ENCODE measurements around the gene NME5. TPM values are rescaled to one million over a fixed set of nuclear protein-coding genes. Genes with fewer than 3 reads are reported as not detected.

Gene NME5
- not detected for total RNA-seq
- total RNA-seq (2013) = not detected
- 0 to 0.12 (median 0) reads per million in 29 experiments for total RNA-seq

GRCh38 chr5:138138949-138139780, at the start of gene NME5:
NME5 (minus strand) TSS chr5:138139428; CDS start chr5:138138780, 648 bp downstream.
- H3K27ac ChIP-seq (ENCODE audit: low read length) = no peak within 1 kb of the TSS
- peaks cover 0 to 3% of the 10 kb centered on the region in 2 experiments for H3K4me1 ChIP-seq (ENCODE audit: control insufficient read depth in 1 of 2, extremely low read depth in 1 of 2, insufficient read depth in 2 of 2, low read length in 2 of 2)
- POLR2A ChIA-PET = no interaction called here
- peaks cover 4 to 9% of the 10 kb centered on the region in 2 experiments for H3K27me3 ChIP-seq (replicated peaks in 1 of 2; ENCODE audit: control insufficient read depth in 2 of 2, extremely low read depth in 1 of 2, insufficient read depth in 2 of 2, low read length in 1 of 2)
- peaks cover 11 to 16% of the 10 kb centered on the region in 2 donors for H3K27me3 Mint-ChIP-seq
- no peaks in the 10 kb centered on the region for H3K9me3 Mint-ChIP-seq
- H3K4me1 Mint-ChIP-seq = no peaks in the 10 kb centered on the region
- H3K9me3 ChIP-seq = no peaks in the 10 kb centered on the region
- 30% methylated on average over 22 of the region's 31 CpGs for WGBS (ENCODE audit: insufficient coverage)
- no peaks in the 10 kb centered on the region for H3K36me3 ChIP-seq (ENCODE audit: control insufficient read depth in 2 of 2, extremely low read depth in 1 of 2, insufficient read depth in 1 of 2, low read length in 1 of 2)
- no peaks in the 10 kb centered on the region for H3K36me3 Mint-ChIP-seq
- CTCF ChIA-PET = no interaction called here
- no peak within 1 kb of the TSS for H3K4me3 Mint-ChIP-seq
- ATAC-seq (replicated peaks in 1 of 4) (no peak), DNase-seq (no peak)
- no peak within 1 kb of the TSS for H3K27ac Mint-ChIP-seq
- H3K4me3 ChIP-seq (ENCODE audit: control insufficient read depth in 1 of 2, extremely low read depth in 1 of 2, low read length in 1 of 2) = no peak within 1 kb of the TSS

- H3K27me3 ChIP-seq (replicated peaks in 1 of 2; ENCODE audit: control insufficient read depth in 2 of 2, extremely low read depth in 1 of 2, insufficient read depth in 2 of 2, low read length in 1 of 2) = no peaks in the 10 kb centered on the region
- Mint-ChIP-seq H3K4me3 (no peak overlapping the region), H3K27me3 (no peaks in the 10 kb centered on the region), H3K27ac (no peak overlapping the region), H3K9me3 (no peaks in the 10 kb centered on the region), H3K36me3 (peaks cover 33% of the 10 kb centered on the region), H3K4me1 (no peaks in the 10 kb centered on the region)
- no peak overlapping the region for H3K4me3 ChIP-seq (ENCODE audit: control insufficient read depth in 1 of 2, extremely low read depth in 1 of 2, low read length in 1 of 2)
- WGBS (ENCODE audit: insufficient coverage) = 96% methylated on average over 3 of the region's 3 CpGs
- H3K36me3 ChIP-seq (ENCODE audit: control insufficient read depth in 2 of 2, extremely low read depth in 1 of 2, insufficient read depth in 1 of 2, low read length in 1 of 2) = peaks cover 10 to 57% of the 10 kb centered on the region in 2 donors
- CTCF ChIA-PET = interaction anchor here in 1 of 2 donors (0.6 to 0.8 kb wide), 3 partner anchors 29 to 320 kb away, joined by 3 read pairs; no protein-coding TSS in a partner anchor
- DNase-seq = no peak
- no peak overlapping the region for H3K27ac ChIP-seq (ENCODE audit: low read length)
- H3K4me1 ChIP-seq (ENCODE audit: control insufficient read depth in 1 of 2, extremely low read depth in 1 of 2, insufficient read depth in 2 of 2, low read length in 2 of 2) = no peaks in the 10 kb centered on the region
- no peaks in the 10 kb centered on the region for H3K9me3 ChIP-seq
- POLR2A ChIA-PET = interaction anchor here (0.5 to 0.7 kb wide), 3 partner anchors 22 to 165 kb away, joined by 3 to 6 read pairs (median 3); no protein-coding TSS in a partner anchor
- no peak for ATAC-seq (replicated peaks in 1 of 4)
Measured at GRCh38 chr5:138188626-138189025, 49.4 kb upstream of the NME5 start.

- Histone ChIP-seq H3K9me3 (no peaks in the 10 kb centered on the region), H3K27me3 (replicated peaks in 1 of 2; ENCODE audit: control insufficient read depth in 2 of 2, extremely low read depth in 1 of 2, insufficient read depth in 2 of 2, low read length in 1 of 2) (no peaks in the 10 kb centered on the region), H3K4me1 (ENCODE audit: control insufficient read depth in 1 of 2, extremely low read depth in 1 of 2, insufficient read depth in 2 of 2, low read length in 2 of 2) (no peaks in the 10 kb centered on the region), H3K36me3 (ENCODE audit: control insufficient read depth in 2 of 2, extremely low read depth in 1 of 2, insufficient read depth in 1 of 2, low read length in 1 of 2) (peaks cover 2 to 37% of the 10 kb centered on the region in 2 donors), H3K4me3 (ENCODE audit: control insufficient read depth in 1 of 2, extremely low read depth in 1 of 2, low read length in 1 of 2) (no peak overlapping the region), H3K27ac (ENCODE audit: low read length) (no peak overlapping the region)
- Mint-ChIP-seq H3K36me3 (peaks cover 24% of the 10 kb centered on the region), H3K27me3 (no peaks in the 10 kb centered on the region), H3K9me3 (no peaks in the 10 kb centered on the region), H3K4me1 (no peaks in the 10 kb centered on the region), H3K27ac (peak overlapping the region in 1 of 2 donors; percentile 75), H3K4me3 (no peak overlapping the region)
- ChIA-PET CTCF (interaction anchor here in 1 of 2 donors (0.6 kb wide), 1 partner anchor 201 kb away, joined by 3 read pairs; no protein-coding TSS in a partner anchor), POLR2A (interaction anchor here in 1 of 2 donors (0.5 kb wide), 1 partner anchor 23 kb away, joined by 3 read pairs; no protein-coding TSS in a partner anchor)
- WGBS (ENCODE audit: insufficient coverage) = no CpG with 5 or more reads among the region's 2 CpGs
- ATAC-seq (replicated peaks in 1 of 4) (no peak), DNase-seq (no peak)
Measured at GRCh38 chr5:138186002-138186447, 46.8 kb upstream of the NME5 start.

DNA sequence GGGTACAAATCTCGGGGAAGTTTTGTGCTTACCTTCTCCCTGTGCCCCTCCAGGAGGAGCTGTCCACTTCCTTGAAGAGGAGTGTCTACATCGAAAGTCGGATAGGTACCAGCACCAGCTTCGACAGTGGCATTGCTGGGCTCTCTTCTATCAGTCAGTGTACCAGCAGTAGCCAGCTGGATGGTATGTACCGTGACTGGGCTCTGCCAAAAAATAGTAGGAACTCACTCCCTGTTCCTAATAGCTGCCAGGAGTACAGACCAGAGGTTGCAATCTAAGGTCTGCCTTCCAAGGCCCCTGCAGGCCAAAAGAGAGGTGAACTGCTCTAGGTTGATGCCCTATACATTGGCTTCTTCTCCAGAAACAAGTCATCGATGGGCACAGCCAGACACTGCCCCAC, 43.6 kb upstream of the NME5 start:
- no peak for DNase-seq
- Histone ChIP-seq H3K27ac (ENCODE audit: low read length) (no peak overlapping the region), H3K9me3 (no peaks in the 10 kb centered on the region), H3K4me1 (ENCODE audit: control insufficient read depth in 1 of 2, extremely low read depth in 1 of 2, insufficient read depth in 2 of 2, low read length in 2 of 2) (peaks cover 4 to 9% of the 10 kb centered on the region in 2 experiments), H3K27me3 (replicated peaks in 1 of 2; ENCODE audit: control insufficient read depth in 2 of 2, extremely low read depth in 1 of 2, insufficient read depth in 2 of 2, low read length in 1 of 2) (no peaks in the 10 kb centered on the region), H3K36me3 (ENCODE audit: control insufficient read depth in 2 of 2, extremely low read depth in 1 of 2, insufficient read depth in 1 of 2, low read length in 1 of 2) (peaks cover 0 to 15% of the 10 kb centered on the region in 2 donors), H3K4me3 (ENCODE audit: control insufficient read depth in 1 of 2, extremely low read depth in 1 of 2, low read length in 1 of 2) (no peak overlapping the region)
- Mint-ChIP-seq H3K27ac (no peak overlapping the region), H3K27me3 (no peaks in the 10 kb centered on the region), H3K4me3 (no peak overlapping the region), H3K4me1 (peaks cover 0 to 2% (median 0%) of the 10 kb centered on the region in 3 donors), H3K9me3 (no peaks in the 10 kb centered on the region), H3K36me3 (peaks cover 7% of the 10 kb centered on the region)
- CTCF ChIA-PET = no interaction called here
- ATAC-seq (replicated peaks in 1 of 4) = no peak
- WGBS (ENCODE audit: insufficient coverage) = 93% methylated on average over 5 of the region's 6 CpGs
- POLR2A ChIA-PET = no interaction called here

GRCh38 chr5:138180841-138181240, 41.6 kb upstream of the NME5 start:
- 89% methylated on average over 1 of the region's 5 CpGs for WGBS (ENCODE audit: insufficient coverage)
- POLR2A ChIA-PET = no interaction called here
- CTCF ChIA-PET = interaction anchor here in 1 of 2 donors (0.6 kb wide), 1 partner anchor 19 kb away, joined by 3 read pairs; no protein-coding TSS in a partner anchor

DNA sequence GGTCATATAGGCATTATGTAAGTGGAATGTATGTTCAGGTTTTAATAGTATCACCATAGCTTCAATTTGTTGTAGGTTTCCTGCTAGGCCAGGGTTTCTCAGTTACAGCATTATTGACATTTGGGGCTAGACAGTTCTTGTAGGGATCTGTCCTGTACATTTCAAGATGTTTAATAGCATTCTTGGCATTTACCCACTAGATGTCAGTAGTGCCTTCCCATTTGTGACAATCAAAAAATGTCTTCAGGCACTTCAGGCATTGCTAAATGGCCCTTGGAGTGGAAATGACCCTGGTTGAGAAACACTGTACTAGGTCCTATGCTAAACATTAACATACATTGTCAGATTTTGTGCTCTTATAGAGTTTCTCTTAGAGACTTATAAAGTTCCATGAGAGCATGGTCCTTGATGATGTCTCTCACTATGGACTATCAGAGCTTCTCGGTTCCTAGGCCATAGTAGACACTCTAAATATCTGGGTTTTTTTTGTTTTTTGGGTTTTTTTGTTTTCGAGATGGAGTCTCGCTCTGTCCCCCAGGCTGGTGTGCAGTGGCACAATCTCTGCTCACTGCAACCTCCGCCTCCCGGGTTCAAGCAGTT, 41.1 kb upstream of the NME5 start:
- peaks cover 0 to 4% of the 10 kb centered on the region in 2 donors for H3K36me3 ChIP-seq (ENCODE audit: control insufficient read depth in 2 of 2, extremely low read depth in 1 of 2, insufficient read depth in 1 of 2, low read length in 1 of 2)
- Mint-ChIP-seq H3K4me3 (peak overlapping the region in 2 of 3 donors; percentile 21 to 56), H3K27ac (no peak overlapping the region), H3K4me1 (peaks cover 6 to 10% (median 6%) of the 10 kb centered on the region in 3 donors), H3K27me3 (no peaks in the 10 kb centered on the region), H3K9me3 (no peaks in the 10 kb centered on the region), H3K36me3 (peaks cover 6% of the 10 kb centered on the region)
- ChIA-PET CTCF (interaction anchor here (0.6 to 1.3 kb wide), 5 partner anchors 19 to 228 kb away, joined by 3 to 9 read pairs (median 3); no protein-coding TSS in a partner anchor), POLR2A (no interaction called here)
- H3K4me3 ChIP-seq (ENCODE audit: control insufficient read depth in 1 of 2, extremely low read depth in 1 of 2, low read length in 1 of 2) = no peak overlapping the region
- H3K27me3 ChIP-seq (replicated peaks in 1 of 2; ENCODE audit: control insufficient read depth in 2 of 2, extremely low read depth in 1 of 2, insufficient read depth in 2 of 2, low read length in 1 of 2) = no peaks in the 10 kb centered on the region
- ATAC-seq (replicated peaks in 1 of 4) (no peak), DNase-seq (peak in 2 of 35 experiments; percentile 6 to 58)
- no peak overlapping the region for H3K27ac ChIP-seq (ENCODE audit: low read length)
- peaks cover 9 to 21% of the 10 kb centered on the region in 2 experiments for H3K4me1 ChIP-seq (ENCODE audit: control insufficient read depth in 1 of 2, extremely low read depth in 1 of 2, insufficient read depth in 2 of 2, low read length in 2 of 2)
- no CpG with 5 or more reads among the region's 5 CpGs for WGBS (ENCODE audit: insufficient coverage)
- H3K9me3 ChIP-seq = no peaks in the 10 kb centered on the region

More at GRCh38 chr5:138180841-138181240, 41.6 kb upstream of the NME5 start:
- H3K4me1 ChIP-seq (ENCODE audit: control insufficient read depth in 1 of 2, extremely low read depth in 1 of 2, insufficient read depth in 2 of 2, low read length in 2 of 2) = peaks cover 9 to 21% of the 10 kb centered on the region in 2 experiments
- Mint-ChIP-seq H3K36me3 (peaks cover 4% of the 10 kb centered on the region), H3K27ac (no peak overlapping the region), H3K4me3 (no peak overlapping the region), H3K9me3 (no peaks in the 10 kb centered on the region), H3K27me3 (no peaks in the 10 kb centered on the region), H3K4me1 (peaks cover 4 to 8% (median 5%) of the 10 kb centered on the region in 3 donors)
- ATAC-seq (replicated peaks in 1 of 4) (no peak), DNase-seq (no peak)
- no peaks in the 10 kb centered on the region for H3K27me3 ChIP-seq (replicated peaks in 1 of 2; ENCODE audit: control insufficient read depth in 2 of 2, extremely low read depth in 1 of 2, insufficient read depth in 2 of 2, low read length in 1 of 2)
- no peaks in the 10 kb centered on the region for H3K9me3 ChIP-seq
- H3K27ac ChIP-seq (ENCODE audit: low read length) = no peak overlapping the region
- no peak overlapping the region for H3K4me3 ChIP-seq (ENCODE audit: control insufficient read depth in 1 of 2, extremely low read depth in 1 of 2, low read length in 1 of 2)
- peaks cover 0 to under 1% of the 10 kb centered on the region in 2 donors for H3K36me3 ChIP-seq (ENCODE audit: control insufficient read depth in 2 of 2, extremely low read depth in 1 of 2, insufficient read depth in 1 of 2, low read length in 1 of 2)

Measured in T-cell (primary cell).